Measurements from ENCODE around the gene MICA.
"Not testable (repeated sequence)": the region's sequence is repeated elsewhere in the genome, so short reads cannot be mapped to it uniquely, and the experiment has no call there.

The MICA gene

DNA sequence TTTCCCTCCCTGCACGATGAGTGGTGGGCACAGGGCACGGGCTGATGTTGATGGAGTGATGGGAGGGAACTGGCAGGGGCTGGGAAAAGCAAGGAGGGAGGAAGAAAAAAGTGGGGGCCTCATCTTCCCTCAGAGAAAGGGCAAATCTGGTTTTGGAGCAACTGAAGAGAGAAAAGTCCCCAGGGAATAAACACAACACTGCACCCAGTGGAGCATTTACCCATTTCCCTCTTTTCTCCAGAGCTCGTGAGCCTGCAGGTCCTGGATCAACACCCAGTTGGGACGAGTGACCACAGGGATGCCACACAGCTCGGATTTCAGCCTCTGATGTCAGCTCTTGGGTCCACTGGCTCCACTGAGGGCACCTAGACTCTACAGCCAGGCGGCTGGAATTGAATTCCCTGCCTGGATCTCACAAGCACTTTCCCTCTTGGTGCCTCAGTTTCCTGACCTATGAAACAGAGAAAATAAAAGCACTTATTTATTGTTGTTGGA, 11.4 kb downstream of the MICA start:
- no peak for DNase-seq

DNA sequence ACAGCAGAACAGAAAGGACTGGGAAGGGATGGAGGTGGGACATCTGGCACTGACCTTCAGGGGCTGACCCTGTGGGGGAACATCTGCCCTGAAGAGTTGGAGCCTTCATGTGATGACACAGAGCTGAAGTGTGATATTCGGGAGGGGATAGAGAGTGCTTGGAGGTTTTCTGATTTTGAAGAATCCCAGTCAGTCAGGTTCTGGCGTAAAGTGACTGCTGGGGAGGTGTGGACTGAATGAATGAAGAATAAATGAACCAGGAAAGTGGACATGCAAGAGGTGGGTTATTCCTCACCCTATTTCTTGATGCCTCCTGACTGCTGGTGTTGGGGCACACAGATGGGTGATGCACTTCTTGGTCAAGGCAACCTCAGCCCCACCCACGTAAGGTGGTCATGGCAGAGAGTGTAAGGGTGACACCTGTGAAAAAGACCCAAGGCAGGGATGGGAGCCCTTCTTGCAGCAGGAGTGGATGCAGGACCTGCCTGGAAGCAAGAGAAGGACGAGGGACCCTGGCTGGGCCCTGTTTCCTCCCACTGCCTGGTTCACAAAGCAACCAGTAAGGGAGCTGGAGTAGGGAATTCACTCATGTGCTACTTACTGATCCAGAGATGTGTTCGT, 13.1 kb downstream of the MICA start:
- no peak for DNase-seq

DNA sequence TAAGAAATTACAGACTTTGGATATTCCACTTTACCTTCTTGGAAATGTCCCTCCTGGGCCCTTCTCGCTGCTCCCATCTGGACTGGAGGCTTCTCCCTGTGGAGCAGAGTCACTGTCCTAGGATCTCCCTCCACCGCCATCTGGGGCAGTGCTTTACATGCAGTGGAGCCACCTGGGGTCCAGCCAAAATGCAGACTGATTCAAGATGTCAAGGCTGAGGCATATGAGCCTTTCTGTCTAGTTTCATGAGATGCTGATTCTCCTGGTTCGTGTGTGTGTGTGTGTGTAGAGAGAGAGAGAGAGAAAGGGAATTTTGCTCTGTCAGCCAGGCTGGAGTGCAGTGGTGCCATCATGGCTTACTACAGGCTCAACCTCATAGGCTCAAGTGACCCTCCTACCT, 14.9 kb downstream of the MICA start:
- DNase-seq = no peak

DNA sequence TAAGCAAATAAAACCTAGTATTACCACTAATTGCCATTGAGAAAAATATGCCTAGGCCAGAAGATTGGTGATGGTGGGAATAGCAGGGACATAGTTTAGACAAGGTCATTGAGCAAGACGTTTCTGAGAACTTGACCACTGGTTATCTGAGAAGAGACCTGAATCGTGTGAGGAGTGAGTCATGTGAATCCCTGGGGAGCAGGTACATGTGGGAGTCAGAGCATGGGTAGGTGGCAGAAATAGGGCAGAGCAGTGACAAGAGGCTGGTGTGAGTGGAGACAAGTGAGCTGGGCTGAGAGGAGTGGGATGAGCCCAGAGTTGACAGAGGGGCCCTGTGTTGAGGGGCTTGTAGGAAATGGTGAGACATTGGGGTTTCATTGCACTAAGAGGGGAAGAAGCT, 16.4 kb downstream of the MICA start:
- DNase-seq = no peak

DNA sequence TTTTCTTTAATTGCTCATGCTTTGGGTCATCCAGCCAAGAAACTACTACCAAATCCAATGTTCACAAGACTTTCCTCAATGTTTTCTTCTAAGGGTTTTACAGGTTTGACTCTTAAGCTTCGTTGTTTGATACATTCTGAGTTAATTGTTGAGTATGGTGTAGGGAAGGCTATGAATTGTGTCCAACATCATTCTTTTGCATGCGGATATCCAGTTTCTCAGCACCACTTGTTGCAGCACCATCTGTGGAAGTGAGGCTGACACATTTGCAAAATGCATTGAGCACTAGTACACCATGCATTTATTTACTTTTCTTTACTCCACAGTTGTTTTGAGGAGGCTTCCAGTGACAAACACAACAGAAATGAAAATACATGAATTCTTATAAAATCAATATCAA, 17.2 kb downstream of the MICA start:
- DNase-seq = no peak

DNA sequence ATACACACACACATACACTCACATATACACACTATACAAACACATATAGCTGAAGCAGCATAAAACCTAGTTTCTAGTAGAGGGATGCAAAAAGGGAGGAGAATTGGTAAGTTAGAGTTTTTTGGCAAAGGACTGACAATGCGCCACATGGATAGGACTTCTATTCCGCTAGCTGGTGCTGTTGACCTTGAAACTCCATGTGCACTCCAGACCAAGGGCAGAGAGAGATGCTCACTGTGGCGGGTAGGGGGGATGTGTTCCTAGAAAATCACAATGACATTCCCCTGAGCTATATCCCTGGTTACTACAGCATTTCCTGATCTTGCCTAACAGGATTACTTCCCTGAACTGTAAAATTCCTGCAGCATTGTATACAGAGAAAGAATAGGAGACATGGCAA, 19.2 kb downstream of the MICA start:
- DNase-seq = no peak

DNA sequence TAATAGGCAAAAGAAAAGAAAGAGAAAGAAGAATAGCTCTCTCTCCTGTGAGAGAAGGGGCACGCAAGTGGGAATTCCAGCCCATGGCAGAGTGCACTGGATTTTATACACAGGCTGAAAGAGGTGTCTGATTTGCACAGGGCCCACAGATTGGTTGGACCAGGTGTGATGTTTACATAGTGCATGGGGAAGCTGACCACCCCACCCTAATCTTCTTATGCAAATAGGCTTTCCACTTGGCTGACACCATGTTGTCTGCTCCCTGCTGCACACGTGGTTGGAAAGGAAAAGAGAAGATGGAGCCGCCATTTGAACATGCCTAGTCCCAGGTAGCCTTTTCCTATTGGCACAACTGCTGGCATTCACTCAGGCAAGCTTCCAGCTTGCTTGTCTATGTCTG, 20.2 kb downstream of the MICA start:
- DNase-seq = no peak

DNA sequence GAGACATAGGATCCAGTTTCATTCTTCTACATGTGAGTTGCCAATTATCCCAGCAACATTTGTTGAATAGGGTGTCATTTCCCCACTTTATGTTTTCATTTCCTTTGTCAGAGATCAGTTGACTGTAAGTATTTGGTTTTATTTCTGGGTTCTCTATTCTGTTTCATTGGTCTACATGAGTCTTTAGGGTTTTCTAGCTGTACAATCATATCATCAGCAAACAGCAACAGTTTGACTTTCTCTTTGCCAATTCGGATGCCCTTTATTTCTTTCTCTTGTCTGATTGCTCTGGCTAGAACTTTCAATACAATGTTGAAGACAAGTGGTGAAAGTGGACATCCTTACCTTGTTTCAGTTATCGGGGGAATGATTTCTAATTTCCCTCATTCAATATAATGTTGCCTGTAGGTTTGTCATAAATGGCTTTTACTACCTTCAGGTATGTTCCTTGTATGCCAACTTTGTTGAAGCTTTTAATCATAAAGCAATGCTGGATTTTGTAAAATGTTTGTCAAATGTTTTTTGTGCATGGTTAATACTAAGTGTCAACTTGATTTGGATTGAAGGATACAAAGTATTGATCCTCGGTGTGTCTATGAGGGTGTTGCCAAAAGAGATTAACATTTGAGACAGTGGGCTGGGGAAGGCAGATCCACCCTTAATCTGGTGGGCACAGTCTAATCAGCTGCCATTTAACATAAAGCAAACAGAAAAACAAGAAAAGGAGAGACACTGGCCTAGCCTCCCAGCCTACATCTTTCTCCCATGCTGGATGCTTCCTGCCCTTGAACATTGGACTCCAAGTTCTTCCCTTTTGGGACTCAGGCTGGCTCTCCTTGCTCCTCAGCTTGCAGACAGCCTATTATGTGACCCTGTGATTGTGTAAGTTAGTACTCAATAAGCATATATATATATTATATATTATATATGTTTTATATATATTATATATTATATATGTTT, 23.3 kb downstream of the MICA start:
- no peak for DNase-seq

DNA sequence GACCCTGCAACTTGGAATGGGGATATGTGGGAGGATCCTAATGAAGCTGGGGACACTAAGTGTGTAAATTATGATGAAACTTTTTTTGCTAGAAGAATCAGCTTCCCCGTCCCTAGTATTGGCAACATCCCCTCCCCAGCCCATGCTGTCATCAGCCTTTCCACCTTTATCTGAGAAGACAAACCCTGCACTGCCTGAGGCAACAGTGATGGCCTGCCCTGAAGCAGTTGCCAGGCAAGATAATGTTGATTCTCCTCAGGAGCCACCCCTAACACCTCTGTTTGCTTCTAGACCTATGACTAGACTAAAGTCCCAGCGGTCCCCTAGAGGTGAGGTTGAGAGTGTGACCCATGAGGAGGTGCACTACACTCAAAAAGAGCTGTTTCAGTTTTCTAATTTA, 27.1 kb downstream of the MICA start:
- DNase-seq = no peak

DNA sequence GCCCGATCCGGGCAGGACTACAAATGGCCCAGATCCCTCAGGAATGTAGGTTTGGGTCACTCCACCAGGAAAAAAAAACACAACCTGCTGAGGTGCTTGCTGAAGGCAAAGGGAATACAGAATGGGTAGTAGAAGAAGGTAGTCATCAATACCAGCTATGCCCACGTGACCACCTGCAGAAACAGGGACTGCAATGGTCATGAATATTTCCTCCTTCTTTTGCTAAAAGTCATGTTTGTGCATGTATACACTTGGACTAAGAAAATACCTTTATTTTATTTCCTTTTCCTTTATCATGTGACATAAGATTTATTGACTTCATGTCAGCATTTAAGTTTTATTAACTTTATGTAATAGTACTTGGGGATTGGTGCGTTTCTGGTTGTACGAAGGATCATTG, 31.7 kb downstream of the MICA start:
- not testable (repeated sequence) for DNase-seq

DNA sequence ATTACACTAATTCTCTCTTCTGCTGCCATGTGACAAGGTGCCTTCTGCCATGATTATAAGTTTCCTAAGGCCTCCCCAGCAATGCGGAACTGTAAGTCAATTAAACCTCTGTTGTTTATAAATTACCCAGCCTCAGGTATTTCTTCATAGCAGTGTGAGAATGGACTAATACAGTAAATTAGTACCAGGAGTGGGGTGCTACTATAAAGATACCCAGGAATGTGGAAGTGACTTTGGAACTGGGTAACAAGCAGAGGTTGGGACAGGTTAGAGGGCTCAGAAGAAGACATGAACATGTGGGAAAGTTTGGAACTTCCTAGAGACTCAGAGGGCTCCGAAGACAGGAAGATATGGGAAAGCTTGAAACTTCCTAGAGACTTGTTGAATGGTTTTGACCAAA, 34.8 kb downstream of the MICA start:
- DNase-seq = no peak

DNA sequence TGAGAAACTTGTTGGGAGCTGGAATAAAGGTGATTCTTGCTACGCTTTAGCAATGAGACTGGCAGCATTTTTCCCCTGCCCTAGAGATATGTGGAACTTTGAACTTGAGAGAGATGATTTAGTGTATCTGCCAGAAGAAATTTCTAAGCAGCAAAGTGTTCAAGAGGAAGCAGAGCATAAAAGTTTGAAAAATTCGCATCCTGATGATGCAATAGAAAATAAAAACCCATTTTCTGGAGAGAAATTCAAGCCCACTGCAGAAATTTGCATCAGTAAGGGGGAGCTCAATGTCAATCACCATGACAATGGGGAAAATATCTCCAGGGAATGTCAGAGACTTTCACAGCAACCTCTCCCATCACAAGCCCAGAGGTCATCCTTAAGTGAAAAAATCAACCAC, 35.3 kb downstream of the MICA start:
- no peak for DNase-seq

DNA sequence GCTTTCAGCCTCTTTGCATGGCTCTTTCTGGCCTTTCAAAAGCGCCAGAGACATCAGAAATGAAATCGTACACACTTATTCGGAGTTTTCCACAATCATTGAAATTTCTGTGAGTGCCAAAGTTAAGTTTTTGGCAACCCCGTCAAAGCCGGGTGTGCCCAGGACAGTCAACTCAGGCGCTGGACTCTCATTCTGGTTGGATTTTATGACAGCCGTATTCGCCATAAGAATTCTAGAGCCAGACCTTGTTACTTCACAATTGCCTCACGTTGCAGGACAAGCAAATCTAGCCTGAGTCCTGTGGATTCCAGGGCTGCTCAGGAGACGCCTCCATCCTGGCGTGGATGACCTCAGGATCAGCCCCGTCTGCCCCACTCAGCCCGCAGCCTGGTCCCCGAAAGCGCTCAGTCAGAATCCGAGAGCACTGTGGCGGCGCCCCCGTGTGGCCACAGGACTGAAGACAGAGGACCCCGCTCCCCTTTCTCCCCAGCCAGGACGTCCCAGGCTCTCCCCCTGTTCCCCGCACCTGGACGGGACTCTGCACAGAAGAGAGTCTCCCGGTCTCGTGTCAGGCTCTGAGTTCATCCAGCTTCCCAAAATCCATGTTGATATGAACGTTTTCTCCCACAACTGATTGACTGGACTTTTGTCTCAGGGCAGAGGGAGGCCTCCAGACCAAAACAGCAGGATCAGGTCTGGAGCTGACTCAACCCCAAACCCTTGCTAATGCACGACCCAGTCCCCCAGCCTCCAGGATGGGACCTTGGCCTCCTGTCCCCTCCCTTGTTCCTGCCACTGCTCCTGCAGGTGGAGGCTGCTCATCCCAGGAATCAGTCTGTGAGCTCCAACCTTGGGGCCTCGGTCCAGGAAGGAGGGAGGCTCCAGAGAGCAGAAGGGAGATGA, 38.2 kb downstream of the MICA start:
- no peak for DNase-seq

DNA sequence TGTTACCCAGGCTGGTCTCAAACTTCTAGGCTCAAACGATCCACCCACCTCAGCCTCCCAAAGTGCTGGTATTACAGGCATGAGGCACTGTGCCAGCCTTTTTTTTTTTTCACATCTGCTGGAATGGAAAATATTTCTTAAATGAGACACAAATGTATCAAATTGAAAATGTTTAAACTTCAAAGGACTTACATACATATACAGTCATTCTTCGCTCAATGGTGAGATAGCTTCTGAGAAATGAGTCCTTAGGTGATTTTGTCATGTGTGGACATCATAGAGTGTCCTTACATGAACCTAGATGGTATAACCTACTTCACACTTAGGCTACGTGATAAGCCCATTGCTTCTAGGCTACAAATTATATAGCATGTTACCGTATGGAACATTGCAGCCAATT, 43.1 kb downstream of the MICA start:
- no peak for DNase-seq

DNA sequence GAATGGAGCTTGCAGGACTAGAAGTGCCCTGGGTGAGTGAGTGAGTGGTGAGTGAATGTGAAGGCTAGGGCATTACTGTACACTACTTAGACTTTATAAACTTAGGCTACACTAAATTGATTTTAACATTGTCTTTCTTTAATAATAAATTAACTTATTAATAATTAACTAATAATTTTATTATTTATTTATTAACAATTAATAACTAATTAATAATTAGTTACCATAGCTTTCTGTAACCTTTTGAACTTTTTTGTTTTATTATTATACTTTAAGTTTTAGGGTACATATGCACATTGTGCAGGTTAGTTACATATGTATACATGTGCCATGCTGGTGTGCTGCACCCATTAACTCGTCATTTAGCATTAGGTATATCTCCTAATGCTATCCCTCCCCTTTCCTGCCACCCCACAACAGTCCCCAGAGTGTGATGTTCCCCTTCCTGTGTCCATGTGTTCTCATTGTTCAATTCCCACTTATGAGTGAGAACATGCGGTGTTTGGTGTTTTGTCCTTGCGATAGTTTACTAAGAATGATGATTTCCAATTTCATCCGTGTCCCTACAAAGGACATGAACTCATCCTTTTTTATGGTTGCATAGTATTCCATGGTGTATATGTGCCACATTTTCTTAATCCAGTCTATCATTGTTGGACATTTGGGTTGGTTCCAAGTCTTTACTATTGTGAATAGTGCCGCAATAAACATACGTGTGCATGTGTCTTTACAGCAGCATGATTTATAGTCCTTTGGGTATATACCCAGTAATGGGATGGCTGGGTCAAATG, 43.8 kb downstream of the MICA start:
- DNase-seq = not testable (repeated sequence)

DNA sequence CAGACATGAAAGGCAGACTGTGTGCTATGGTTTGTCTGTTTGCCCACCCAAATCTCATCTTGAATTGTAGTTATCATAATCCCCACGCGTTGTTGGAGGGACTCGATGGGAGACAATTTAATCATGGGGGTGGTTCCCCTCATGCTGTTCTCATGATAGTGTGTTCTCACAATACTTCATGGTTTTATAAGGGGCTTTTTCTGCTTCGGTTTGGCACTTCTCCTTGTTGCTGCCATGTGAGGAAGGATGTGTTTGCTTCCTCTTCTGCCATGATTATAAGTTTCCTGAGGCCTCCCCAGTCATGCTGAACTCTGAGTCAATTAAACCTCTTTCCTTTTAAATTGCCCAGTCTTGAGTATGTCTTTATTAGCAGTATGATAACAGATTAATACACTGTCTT, 47.4 kb downstream of the MICA start:
- no peak for DNase-seq

DNA sequence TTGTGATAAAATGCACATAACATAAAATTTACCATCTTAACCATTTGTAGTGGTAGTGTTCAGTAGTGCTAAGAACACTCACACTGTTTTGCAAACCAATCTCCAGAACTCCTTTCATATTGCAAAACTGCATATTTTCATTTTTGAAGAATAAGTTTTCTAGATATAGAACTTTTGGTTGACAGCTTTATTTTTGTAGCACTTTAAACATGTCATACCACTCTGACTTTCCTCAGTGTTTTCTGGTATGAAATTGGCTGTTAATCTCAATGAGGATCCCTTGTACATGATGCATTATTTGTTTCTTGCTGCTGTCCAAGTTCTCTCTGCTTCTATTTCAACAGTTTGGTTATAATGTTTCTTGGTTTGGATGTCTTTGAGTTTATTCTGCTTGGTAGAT, 49.5 kb downstream of the MICA start:
- no peak for DNase-seq

DNA sequence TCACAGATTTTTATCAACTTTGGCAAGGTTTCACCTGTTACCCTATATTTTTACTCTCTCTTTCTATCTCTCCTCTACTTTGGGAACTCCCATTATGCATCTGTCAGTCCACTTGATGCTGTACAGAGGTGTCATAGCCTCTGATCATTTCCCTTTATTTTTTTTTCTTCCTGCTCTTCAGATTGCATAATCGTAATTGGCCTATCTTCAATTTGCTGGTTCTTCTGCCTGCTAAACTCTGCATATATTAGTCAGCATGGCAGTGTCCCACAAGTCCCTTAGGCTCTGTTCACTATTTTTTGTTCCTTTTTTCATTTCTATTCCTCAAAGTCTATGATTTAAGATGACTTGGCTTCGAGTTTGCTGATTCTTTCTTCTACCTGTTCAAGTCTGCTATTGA, 49.9 kb downstream of the MICA start:
- DNase-seq = no peak

DNA sequence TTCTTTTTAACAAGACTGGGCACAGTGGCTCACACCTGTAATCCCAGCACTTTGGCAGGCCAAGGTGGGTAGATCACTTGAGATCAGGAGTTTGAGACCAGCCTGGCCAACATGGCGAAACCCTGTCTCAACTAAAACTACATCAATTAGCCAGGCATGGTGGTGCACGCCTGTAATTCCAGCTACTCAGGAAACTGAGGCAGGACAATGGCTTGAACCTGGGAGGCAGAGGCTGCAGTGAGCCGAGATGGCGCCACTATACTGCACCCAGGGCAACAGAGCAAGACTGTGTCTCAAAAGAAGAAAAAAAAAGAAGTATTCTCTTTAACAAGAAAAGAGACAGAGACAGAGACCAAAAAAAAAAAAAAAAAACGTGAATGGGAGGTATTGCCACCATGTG, 56.5 kb downstream of the MICA start:
- not testable (repeated sequence) for DNase-seq

DNA sequence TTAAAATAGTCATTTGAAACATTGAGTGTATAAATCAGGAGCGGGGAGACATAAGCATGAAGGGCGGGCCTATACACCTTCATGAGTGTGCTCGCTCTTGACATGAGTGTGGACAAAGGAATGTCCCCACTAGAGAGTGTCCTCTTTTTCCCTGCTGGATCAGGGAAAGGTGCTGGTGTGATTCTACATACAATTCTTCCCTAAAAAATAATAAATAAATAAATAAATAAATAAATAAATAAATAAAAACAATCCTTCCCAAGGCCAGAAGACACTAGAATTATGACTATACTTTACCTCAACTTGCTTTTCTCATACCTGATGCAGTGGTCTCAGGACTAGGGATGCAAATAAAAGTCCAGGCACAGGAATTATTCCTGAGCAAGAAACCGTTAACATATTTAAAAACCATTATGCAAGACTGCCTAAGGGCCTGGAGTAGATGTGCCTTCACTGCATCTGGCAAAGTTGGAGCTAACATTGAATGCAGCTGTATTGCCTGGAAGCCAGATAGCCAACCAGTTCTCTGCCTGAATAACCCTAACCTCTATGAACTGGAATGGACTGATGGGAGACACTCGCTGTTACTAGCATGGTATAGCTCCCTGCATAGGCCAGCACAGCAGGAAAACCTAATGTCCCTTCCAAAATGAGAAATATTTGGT, 57.1 kb downstream of the MICA start:
- no peak for DNase-seq

DNA sequence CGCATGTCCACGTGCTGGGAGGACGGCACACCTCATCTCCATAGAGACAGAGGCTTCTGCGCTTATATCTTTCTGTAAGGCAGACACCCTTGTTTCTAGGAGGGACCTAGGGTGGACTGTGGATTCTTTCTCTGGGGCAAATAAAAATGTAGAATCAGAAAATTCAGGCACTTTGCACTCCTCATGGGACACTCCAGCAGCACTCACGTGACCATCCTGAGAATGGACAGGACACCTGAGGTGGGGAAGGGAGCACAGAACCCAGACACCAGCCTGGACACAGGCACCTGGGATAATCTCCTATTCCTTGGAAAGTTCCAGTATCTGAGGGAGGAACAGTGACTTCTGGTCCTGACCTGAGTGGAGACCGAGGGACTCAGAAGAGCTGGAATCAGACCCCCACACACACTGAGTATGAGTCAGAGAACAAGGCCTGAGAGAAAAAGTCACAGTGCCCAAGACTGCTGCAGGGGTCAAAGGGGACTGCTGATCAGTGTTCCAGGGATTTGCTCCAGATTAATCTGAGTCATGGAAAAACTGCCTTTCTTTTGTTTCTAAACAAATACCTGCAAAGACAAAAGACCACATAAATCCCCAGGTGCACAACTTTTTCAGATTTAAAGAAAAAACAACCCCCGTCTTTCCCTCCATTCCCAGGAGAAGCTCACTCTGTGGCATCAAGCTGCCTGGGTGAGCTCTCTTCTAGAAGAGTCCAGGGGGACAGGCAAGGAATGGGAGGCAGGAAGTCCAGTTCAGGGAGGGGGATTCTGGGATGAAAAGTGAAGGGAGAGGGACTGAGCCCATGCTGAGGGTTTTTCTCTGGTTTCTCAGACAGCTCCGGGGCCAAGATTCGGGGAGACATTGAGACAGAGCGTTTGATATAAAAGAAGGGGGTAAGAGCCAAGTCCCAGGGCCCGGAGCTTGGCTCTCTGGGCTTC, 58.9 kb downstream of the MICA start:
- no peak for DNase-seq

Measured in activated naive CD4-positive, alpha-beta T cell treated with anti-CD3 and anti-CD28 coated beads, Interleukin-2, amount 50 U/mL, for 16 hours (primary cell).